Adipocyte (in vitro differentiated cells): ENCODE results near the gene CEP89.
A peak's percentile ranks its signal among the peaks of the same experiment; 100 is the strongest.
"Not testable (repeated sequence)": the region's sequence is repeated elsewhere in the genome, so short reads cannot be mapped to it uniquely, and the experiment has no call there.

ENCODE experiments used
- DNase-seq: peaks from one replicate; pipeline ENCODE4 v3.0.0-alpha.2; 2015; ENCODE audit warnings: low read depth
- H3K27me3 ChIP-seq: replicated peaks from 2 replicates; pipeline ENCODE4 v1.7.0; 2013; ENCODE audit warnings: mild to moderate bottlenecking, low read length, moderate library complexity; ENCODE audit not compliant: control insufficient read depth, insufficient read depth
- H3K36me3 ChIP-seq: 2 replicates; pipeline ENCODE4 v1.7.0; 2013; ENCODE audit warnings: low read length, mild to moderate bottlenecking, moderate library complexity; ENCODE audit not compliant: control insufficient read depth, insufficient read depth, severe bottlenecking
- H3K4me1 ChIP-seq: 2 replicates; pipeline ENCODE4 v1.7.0; 2013; ENCODE audit warnings: mild to moderate bottlenecking, low read length, moderate library complexity; ENCODE audit not compliant: control insufficient read depth, insufficient read depth
- H3K4me3 ChIP-seq: 2 replicates; pipeline ENCODE4 v1.7.0; 2013; ENCODE audit warnings: mild to moderate bottlenecking, low read length, moderate library complexity
- H3K9ac ChIP-seq: 2 replicates; pipeline ENCODE4 v1.7.0; 2013; ENCODE audit warnings: mild to moderate bottlenecking, low read length, moderate library complexity
- H3K9me3 ChIP-seq: 2 replicates; pipeline ENCODE4 v1.7.0; 2013; ENCODE audit warnings: mild to moderate bottlenecking, low read length, moderate library complexity; ENCODE audit not compliant: control insufficient read depth

Gene CEP89

GRCh38 chr19:32995966-32996365 lies 24.2 kb upstream of the CEP89 start:
- not testable (repeated sequence) for H3K27me3 ChIP-seq, H3K9ac ChIP-seq, H3K9me3 ChIP-seq, H3K4me3 ChIP-seq, DNase-seq, H3K36me3 ChIP-seq, H3K4me1 ChIP-seq

- Histone ChIP-seq H3K9ac (no peak overlapping the region), H3K36me3 (no peaks in the 10 kb centered on the region), H3K9me3 (no peaks in the 10 kb centered on the region), H3K4me1 (no peaks in the 10 kb centered on the region), H3K4me3 (no peak overlapping the region), H3K27me3 (no peaks in the 10 kb centered on the region)
- no peak for DNase-seq
Measured at GRCh38 chr19:32988724-32989123, 17.0 kb upstream of the CEP89 start.

- not testable (repeated sequence) for H3K9me3 ChIP-seq, H3K9ac ChIP-seq, DNase-seq, H3K27me3 ChIP-seq, H3K4me3 ChIP-seq, H3K36me3 ChIP-seq, H3K4me1 ChIP-seq
Measured at GRCh38 chr19:32988254-32988653, 16.5 kb upstream of the CEP89 start.

GRCh38 chr19:32982488-32982887 lies 10.7 kb upstream of the CEP89 start:
- not testable (repeated sequence) for H3K4me3 ChIP-seq, H3K9me3 ChIP-seq, H3K4me1 ChIP-seq, DNase-seq, H3K36me3 ChIP-seq, H3K9ac ChIP-seq, H3K27me3 ChIP-seq

- not testable (repeated sequence) for H3K9me3 ChIP-seq
Measured at GRCh38 chr19:32979807-32980206, 8.0 kb upstream of the CEP89 start.

GRCh38 chr19:32977813-32978212 lies 6.1 kb upstream of the CEP89 start:
- H3K9me3 ChIP-seq, H3K36me3 ChIP-seq, H3K27me3 ChIP-seq, H3K4me3 ChIP-seq, H3K4me1 ChIP-seq, DNase-seq, H3K9ac ChIP-seq: not testable (repeated sequence)

More at GRCh38 chr19:32979807-32980206, 8.0 kb upstream of the CEP89 start:
- not testable (repeated sequence) for H3K4me3 ChIP-seq, DNase-seq, H3K4me1 ChIP-seq, H3K27me3 ChIP-seq, H3K36me3 ChIP-seq, H3K9ac ChIP-seq

- Histone ChIP-seq H3K4me1 (no peaks in the 10 kb centered on the region), H3K9me3 (no peaks in the 10 kb centered on the region), H3K9ac (no peak overlapping the region), H3K36me3 (no peaks in the 10 kb centered on the region), H3K27me3 (no peaks in the 10 kb centered on the region), H3K4me3 (no peak overlapping the region)
- no peak for DNase-seq
Measured at GRCh38 chr19:32977280-32977679, 5.5 kb upstream of the CEP89 start.

- no peaks in the 10 kb centered on the region for H3K9me3 ChIP-seq
- H3K27me3 ChIP-seq = no peaks in the 10 kb centered on the region
- DNase-seq = peak; percentile 83
- no peak overlapping the region for H3K4me3 ChIP-seq
- no peaks in the 10 kb centered on the region for H3K36me3 ChIP-seq
- H3K9ac ChIP-seq = no peak overlapping the region
- H3K4me1 ChIP-seq = no peaks in the 10 kb centered on the region
Measured at GRCh38 chr19:32976223-32976805, 4.6 kb upstream of the CEP89 start.

GRCh38 chr19:32971012-32971595 lies 654 bp downstream of the CEP89 start:
- Histone ChIP-seq H3K4me1 (peaks cover 7% of the 10 kb centered on the region), H3K9me3 (no peaks in the 10 kb centered on the region), H3K36me3 (no peaks in the 10 kb centered on the region), H3K9ac (peak overlapping the region; percentile 87), H3K4me3 (peak overlapping the region; percentile 90), H3K27me3 (no peaks in the 10 kb centered on the region)
- DNase-seq = no peak

GRCh38 chr19:32969549-32969948 lies 2.2 kb downstream of the CEP89 start:
- H3K9me3 ChIP-seq = no peaks in the 10 kb centered on the region
- no peak overlapping the region for H3K4me3 ChIP-seq
- no peak overlapping the region for H3K9ac ChIP-seq
- H3K27me3 ChIP-seq = no peaks in the 10 kb centered on the region
- no peak for DNase-seq
- peaks cover 8% of the 10 kb centered on the region for H3K36me3 ChIP-seq
- peaks cover 7% of the 10 kb centered on the region for H3K4me1 ChIP-seq

GRCh38 chr19:32966750-32967149 lies 5.0 kb downstream of the CEP89 start:
- Histone ChIP-seq H3K9ac (no peak overlapping the region), H3K27me3 (no peaks in the 10 kb centered on the region), H3K36me3 (peaks cover 22% of the 10 kb centered on the region), H3K4me1 (peaks cover 7% of the 10 kb centered on the region), H3K4me3 (no peak overlapping the region), H3K9me3 (no peaks in the 10 kb centered on the region)
- no peak for DNase-seq

- Histone ChIP-seq H3K9ac (no peak overlapping the region), H3K9me3 (no peaks in the 10 kb centered on the region), H3K4me1 (peaks cover 5% of the 10 kb centered on the region), H3K27me3 (no peaks in the 10 kb centered on the region), H3K36me3 (peaks cover 49% of the 10 kb centered on the region), H3K4me3 (no peak overlapping the region)
- DNase-seq = no peak
Measured at GRCh38 chr19:32945260-32945659, 26.5 kb downstream of the CEP89 start.
